GM13977 (cell line): ENCODE data around the gene GTSF1L.

Experiments used
- DNase-seq: peaks from one replicate; pipeline ENCODE4 v3.0.0; 2012; ENCODE audit warnings: low spot score
- CTCF ChIP-seq: IDR thresholded peaks from 2 replicates; pipeline ENCODE4 v1.5.1; 2012; ENCODE audit warnings: mild to moderate bottlenecking, control low read depth; ENCODE audit not compliant: insufficient read depth; ENCODE audit errors: extremely low read depth, missing control alignments
- in situ Hi-C: fragments of 300-500 bp; cut with MboI; formaldehyde crosslinking; loops from one replicate; pipeline ENCODE4 v1.12.0; 2022; ENCODE audit warnings: low sequenced_read_pairs, low pct_unique_long_range_greater_than_20kb, mixed read lengths, inconsistent platforms; ENCODE audit not compliant: unreplicated experiment

Gene GTSF1L

GRCh38 chr20:43736588-43737158, 9.9 kb upstream of the GTSF1L start:
- TF ChIP-seq CTCF: no peak
- peak; percentile 85 for DNase-seq
- in situ Hi-C loops: no loop called here

GRCh38 chr20:43731927-43732326, 5.1 kb upstream of the GTSF1L start:
- in situ Hi-C loops: no loop called here
- TF ChIP-seq CTCF: no peak
- DNase-seq: no peak

GRCh38 chr20:43731469-43731868, 4.7 kb upstream of the GTSF1L start:
- no peak for TF ChIP-seq CTCF
- in situ Hi-C loops: no loop called here
- DNase-seq: no peak

- no peak for DNase-seq
- in situ Hi-C loops: no loop called here
- no peak for TF ChIP-seq CTCF
These were observed 2.0 kb upstream of the GTSF1L start for GRCh38 chr20:43728686-43729255.

GRCh38 chr20:43727980-43728590, 1.3 kb upstream of the GTSF1L start:
- in situ Hi-C loops: no loop called here
- no peak for TF ChIP-seq CTCF

GRCh38 chr20:43726333-43726732, 469 bp downstream of the GTSF1L start:
- in situ Hi-C loops: no loop called here
- DNase-seq: no peak
- TF ChIP-seq CTCF: no peak

More at GRCh38 chr20:43727980-43728590, 1.3 kb upstream of the GTSF1L start:
- DNase-seq: no peak
